ENCODE data around the gene STK11. TPM values are rescaled to one million over a fixed set of nuclear protein-coding genes. Genes with fewer than 3 reads are reported as not detected.
A peak's percentile ranks its signal among the peaks of the same experiment; 100 is the strongest.

The STK11 gene
- total RNA-seq, 1 donor from 2014 or later = 71.8 TPM

GRCh38 chr19:1254081-1254527, 48.5 kb downstream of the STK11 start:
- Mint-ChIP-seq H3K27ac (no peak overlapping the region), H3K9me3 (no peaks in the 10 kb centered on the region), H3K27me3 (ENCODE audit: low read depth) (no peaks in the 10 kb centered on the region), H3K4me3 (no peak overlapping the region), H3K4me1 (peaks cover 19% of the 10 kb centered on the region), H3K36me3 (peaks cover 9% of the 10 kb centered on the region)
- no peak for TF ChIP-seq CTCF (IDR thresholded peaks at IDR 0.05; ENCODE audit: unreplicated experiment)
- DNase-seq (ENCODE audit: low spot score in 2 of 2, unreplicated experiment in 2 of 2) = no peak

- DNase-seq (ENCODE audit: low spot score in 2 of 2, unreplicated experiment in 2 of 2) = no peak
- Mint-ChIP-seq H3K9me3 (no peaks in the 10 kb centered on the region), H3K4me3 (no peak overlapping the region), H3K27me3 (ENCODE audit: low read depth) (no peaks in the 10 kb centered on the region), H3K27ac (no peak overlapping the region), H3K4me1 (peaks cover 22% of the 10 kb centered on the region), H3K36me3 (peaks cover 10% of the 10 kb centered on the region)
- no peak for TF ChIP-seq CTCF (IDR thresholded peaks at IDR 0.05; ENCODE audit: unreplicated experiment)
Observed at GRCh38 chr19:1254530-1255185, 49.1 kb downstream of the STK11 start.

DNA sequence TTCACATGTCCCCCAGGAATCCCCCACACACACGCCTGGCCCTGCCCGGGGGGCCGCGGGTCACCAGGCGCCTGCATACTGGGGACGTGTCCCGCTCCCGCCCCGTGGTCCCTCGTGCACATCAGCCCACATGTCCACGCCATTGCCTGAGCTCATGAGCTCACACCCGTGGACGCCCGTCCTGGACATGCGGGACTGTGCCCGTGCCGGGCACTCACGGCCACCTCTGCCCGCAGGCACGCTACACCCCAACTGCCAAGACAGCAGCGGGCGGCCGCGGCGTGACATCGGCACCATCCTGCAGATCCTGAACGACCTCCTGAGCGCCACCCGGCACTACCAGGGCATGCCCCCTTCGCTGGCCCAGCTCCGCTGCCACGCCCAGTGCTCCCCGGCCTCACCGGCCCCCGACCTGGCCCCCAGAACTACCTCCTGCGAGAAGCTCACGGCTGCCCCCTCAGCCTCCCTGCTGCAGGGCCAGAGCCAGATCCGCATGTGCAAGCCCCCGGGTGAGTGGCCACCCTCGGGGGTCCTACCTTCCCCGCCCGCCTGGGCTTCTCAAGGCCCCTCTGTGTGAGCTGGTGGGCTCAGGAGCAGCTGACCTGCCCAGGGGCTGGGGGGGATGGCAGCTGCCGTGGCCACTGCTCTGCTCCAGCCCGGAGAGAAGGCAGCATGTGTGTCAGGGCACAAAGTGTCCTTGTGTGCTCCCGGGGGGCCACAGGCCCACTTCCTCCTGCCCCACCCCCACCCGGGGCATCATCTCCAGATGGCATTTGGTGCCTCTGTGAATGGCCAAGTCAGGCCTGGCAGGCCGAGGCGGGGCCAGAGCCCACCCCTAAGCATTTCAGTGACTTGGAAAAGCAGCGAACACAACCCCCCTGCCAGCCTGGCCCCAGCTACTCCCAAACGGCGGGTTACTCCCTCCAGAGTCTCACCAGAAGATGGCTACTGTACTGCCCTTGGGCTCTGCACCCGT, 49.9 kb downstream of the STK11 start:
- Mint-ChIP-seq H3K36me3 (peaks cover 10% of the 10 kb centered on the region), H3K4me1 (peaks cover 26% of the 10 kb centered on the region), H3K9me3 (no peaks in the 10 kb centered on the region), H3K27me3 (ENCODE audit: low read depth) (no peaks in the 10 kb centered on the region), H3K27ac (no peak overlapping the region), H3K4me3 (no peak overlapping the region)
- no peak for TF ChIP-seq CTCF (IDR thresholded peaks at IDR 0.05; ENCODE audit: unreplicated experiment)
- DNase-seq (ENCODE audit: low spot score in 2 of 2, unreplicated experiment in 2 of 2) = no peak

- H3K27me3 Mint-ChIP-seq (ENCODE audit: low read depth) = no peaks in the 10 kb centered on the region
- peaks cover 10% of the 10 kb centered on the region for H3K36me3 Mint-ChIP-seq
- no peak for TF ChIP-seq CTCF (IDR thresholded peaks at IDR 0.05; ENCODE audit: unreplicated experiment)
- no peak overlapping the region for H3K4me3 Mint-ChIP-seq
- no peak for DNase-seq (ENCODE audit: low spot score in 2 of 2, unreplicated experiment in 2 of 2)
- H3K9me3 Mint-ChIP-seq = no peaks in the 10 kb centered on the region
- H3K27ac Mint-ChIP-seq = peak overlapping the region; percentile 64
- H3K4me1 Mint-ChIP-seq = peaks cover 28% of the 10 kb centered on the region
Observed at GRCh38 chr19:1256646-1257474, 51.3 kb downstream of the STK11 start.

DNA sequence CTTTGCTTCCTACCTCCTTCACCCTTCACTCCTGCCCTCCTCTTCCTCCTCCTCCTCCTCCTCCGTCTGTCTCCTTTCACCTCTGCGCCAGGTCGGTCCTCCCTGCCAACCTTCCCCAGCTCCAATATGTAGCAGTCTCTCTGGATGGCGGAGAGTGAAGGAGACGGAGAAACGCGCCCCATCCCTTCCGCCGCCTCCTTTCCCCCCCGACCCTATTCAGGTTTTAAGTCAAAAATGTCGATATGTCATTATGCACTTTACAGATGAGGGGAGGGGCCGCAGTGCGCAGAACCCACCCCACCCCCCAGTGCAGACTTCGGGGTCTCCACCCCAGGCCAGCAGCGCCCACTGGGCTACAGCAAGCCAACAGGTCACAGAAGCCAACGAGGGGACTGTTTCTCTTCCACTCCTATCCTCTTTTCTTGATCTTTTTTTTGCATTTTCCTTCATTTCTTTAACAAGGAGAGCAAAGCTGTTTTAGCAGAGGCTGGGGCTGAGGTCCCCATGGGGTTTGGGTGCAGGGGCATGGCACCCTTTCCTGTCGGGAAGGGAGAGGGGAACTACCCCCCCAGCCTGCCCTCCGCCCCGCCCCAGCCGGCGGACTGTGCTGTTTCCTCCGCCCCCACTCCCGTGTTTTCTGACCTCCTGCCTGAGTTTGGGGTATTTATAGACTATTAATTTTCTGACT, 52.0 kb downstream of the STK11 start:
- H3K36me3 Mint-ChIP-seq = peaks cover 10% of the 10 kb centered on the region
- peaks cover 29% of the 10 kb centered on the region for H3K4me1 Mint-ChIP-seq
- TF ChIP-seq CTCF (IDR thresholded peaks at IDR 0.05; ENCODE audit: unreplicated experiment) = no peak
- peak overlapping the region; percentile 64 for H3K27ac Mint-ChIP-seq
- no peaks in the 10 kb centered on the region for H3K9me3 Mint-ChIP-seq
- no peak for DNase-seq (ENCODE audit: low spot score in 2 of 2, unreplicated experiment in 2 of 2)
- no peak overlapping the region for H3K4me3 Mint-ChIP-seq
- H3K27me3 Mint-ChIP-seq (ENCODE audit: low read depth) = no peaks in the 10 kb centered on the region
